Measurements from ENCODE around the gene TIGD3. TPM values are rescaled to one million over a fixed set of nuclear protein-coding genes. Genes with fewer than 3 reads are reported as not detected.

TIGD3 gene
- total and polyA plus RNA-seq, 2 of the 13 experiments (the other 11 are each of a cell fraction or from before 2014, with no cell fraction given): 0.49 to 4.9 TPM

DNA sequence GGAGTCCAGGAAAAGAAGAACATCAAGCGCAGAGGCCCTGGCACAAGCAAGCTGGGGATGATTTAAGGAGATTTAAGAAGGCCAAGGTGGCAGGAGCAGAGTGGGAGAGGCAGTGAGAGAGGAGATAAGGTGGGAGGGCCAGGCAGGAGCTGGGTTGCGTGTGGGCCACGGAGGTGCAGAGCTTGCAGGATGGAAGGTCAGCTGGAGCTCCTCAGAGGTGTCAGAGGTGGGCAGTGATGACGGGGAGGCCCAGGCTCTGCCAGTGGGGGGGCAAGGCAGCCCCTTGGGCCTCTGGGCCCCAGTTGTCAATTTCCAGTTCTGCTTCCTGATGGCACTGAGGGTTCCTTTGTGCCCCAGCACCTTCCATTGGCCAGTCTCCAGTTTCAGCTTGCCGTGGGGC is 38.3 kb downstream of the TIGD3 start:
- no peak for FAIRE-seq
- intact Hi-C loops (cut with micrococcal nuclease; ENCODE audit: unreplicated experiment) (no loop called here), in situ Hi-C loops (cut with HindIII; ENCODE audit: extremely low pct_ligation_motif_present, low pct_unique_long_range_greater_than_20kb) (no loop called here)
- H4K20me1 ChIP-seq (ENCODE audit: insufficient read depth, low read length): no peaks in the 10 kb centered on the region
- DNase-seq (ENCODE audit: low spot score): no peak
- peaks cover 9 to 16% of the 10 kb centered on the region in 2 experiments; a peak in 2 of 5 replicates for H3K36me3 ChIP-seq (replicated peaks in 1 of 2; ENCODE audit: control insufficient read depth in 1 of 2, insufficient read depth in 2 of 2, low read length in 2 of 2)
- H3K9ac ChIP-seq (ENCODE audit: insufficient read depth, low read depth, low read length): no peak overlapping the region
- ChIA-PET CTCF (ENCODE audit: low intra/inter-chr PET ratio, low total read pairs) (no interaction called here), POLR2A (interaction anchor here (1.8 to 16.8 kb wide), 2 partner anchors 22 to 28 kb away, joined by 4 to 433 read pairs; partner anchors contain the start of gene NEAT1)
- no peak overlapping the region for H2AFZ ChIP-seq (ENCODE audit: low read length)
- no peak overlapping the region for H3K4me3 ChIP-seq (replicated peaks in 1 of 3; ENCODE audit: insufficient read depth in 1 of 3, low read depth in 2 of 3, low read length in 3 of 3)
- H3K27me3 ChIP-seq (ENCODE audit: control insufficient read depth in 1 of 2, insufficient read depth in 2 of 2, low read length in 2 of 2): no peaks in the 10 kb centered on the region
- H3K4me2 ChIP-seq (ENCODE audit: low read depth, low read length): no peak overlapping the region
- peaks cover 14% of the 10 kb centered on the region for H3K4me1 ChIP-seq (ENCODE audit: insufficient read depth, low read length)
- 95% methylated on average over 4 of the region's 5 CpGs for WGBS (ENCODE audit: low lambda C conversion rate)
- no peaks in the 10 kb centered on the region for H3K9me3 ChIP-seq (ENCODE audit: low read length)
- no peak for ATAC-seq
- no TSS peak for BruUV-seq (replicated peaks)
- H3K79me2 ChIP-seq (ENCODE audit: insufficient read depth, low read length): no peaks in the 10 kb centered on the region
- no peak overlapping the region for H3K27ac ChIP-seq (ENCODE audit: extremely low read length, insufficient read depth, low read length)
- TF ChIP-seq ZSCAN31 (CRISPR knock-in tag; IDR thresholded peaks at IDR 0.05; ENCODE audit: low read depth): no peak
- TF ChIP-seq ZNF12 (CRISPR knock-in tag; IDR thresholded peaks at IDR 0.05): no peak
- TF ChIP-seq, protein P1, sequence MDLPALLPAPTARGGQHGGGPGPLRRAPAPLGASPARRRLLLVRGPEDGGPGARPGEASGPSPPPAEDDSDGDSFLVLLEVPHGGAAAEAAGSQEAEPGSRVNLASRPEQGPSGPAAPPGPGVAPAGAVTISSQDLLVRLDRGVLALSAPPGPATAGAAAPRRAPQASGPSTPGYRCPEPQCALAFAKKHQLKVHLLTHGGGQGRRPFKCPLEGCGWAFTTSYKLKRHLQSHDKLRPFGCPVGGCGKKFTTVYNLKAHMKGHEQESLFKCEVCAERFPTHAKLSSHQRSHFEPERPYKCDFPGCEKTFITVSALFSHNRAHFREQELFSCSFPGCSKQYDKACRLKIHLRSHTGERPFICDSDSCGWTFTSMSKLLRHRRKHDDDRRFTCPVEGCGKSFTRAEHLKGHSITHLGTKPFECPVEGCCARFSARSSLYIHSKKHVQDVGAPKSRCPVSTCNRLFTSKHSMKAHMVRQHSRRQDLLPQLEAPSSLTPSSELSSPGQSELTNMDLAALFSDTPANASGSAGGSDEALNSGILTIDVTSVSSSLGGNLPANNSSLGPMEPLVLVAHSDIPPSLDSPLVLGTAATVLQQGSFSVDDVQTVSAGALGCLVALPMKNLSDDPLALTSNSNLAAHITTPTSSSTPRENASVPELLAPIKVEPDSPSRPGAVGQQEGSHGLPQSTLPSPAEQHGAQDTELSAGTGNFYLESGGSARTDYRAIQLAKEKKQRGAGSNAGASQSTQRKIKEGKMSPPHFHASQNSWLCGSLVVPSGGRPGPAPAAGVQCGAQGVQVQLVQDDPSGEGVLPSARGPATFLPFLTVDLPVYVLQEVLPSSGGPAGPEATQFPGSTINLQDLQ (CRISPR knock-in tag; IDR thresholded peaks at IDR 0.05): no peak
- no peak for TF ChIP-seq ZNF230 (CRISPR knock-in tag; IDR thresholded peaks at IDR 0.05)
- TF ChIP-seq, protein P2, sequence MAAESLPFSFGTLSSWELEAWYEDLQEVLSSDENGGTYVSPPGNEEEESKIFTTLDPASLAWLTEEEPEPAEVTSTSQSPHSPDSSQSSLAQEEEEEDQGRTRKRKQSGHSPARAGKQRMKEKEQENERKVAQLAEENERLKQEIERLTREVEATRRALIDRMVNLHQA (CRISPR knock-in tag; IDR thresholded peaks at IDR 0.05): no peak
- TF ChIP-seq HNF4A (CRISPR knock-in tag; IDR thresholded peaks at IDR 0.05): no peak
- no peak for TF ChIP-seq ASH2L (IDR thresholded peaks at IDR 0.05; ENCODE audit: insufficient read length, low read depth, low read length)
- no peak for TF ChIP-seq PITX1 (CRISPR knock-in tag; IDR thresholded peaks at IDR 0.05)
- no peak for TF ChIP-seq ZNF563 (CRISPR knock-in tag; IDR thresholded peaks at IDR 0.05)
- TF ChIP-seq, protein P3, sequence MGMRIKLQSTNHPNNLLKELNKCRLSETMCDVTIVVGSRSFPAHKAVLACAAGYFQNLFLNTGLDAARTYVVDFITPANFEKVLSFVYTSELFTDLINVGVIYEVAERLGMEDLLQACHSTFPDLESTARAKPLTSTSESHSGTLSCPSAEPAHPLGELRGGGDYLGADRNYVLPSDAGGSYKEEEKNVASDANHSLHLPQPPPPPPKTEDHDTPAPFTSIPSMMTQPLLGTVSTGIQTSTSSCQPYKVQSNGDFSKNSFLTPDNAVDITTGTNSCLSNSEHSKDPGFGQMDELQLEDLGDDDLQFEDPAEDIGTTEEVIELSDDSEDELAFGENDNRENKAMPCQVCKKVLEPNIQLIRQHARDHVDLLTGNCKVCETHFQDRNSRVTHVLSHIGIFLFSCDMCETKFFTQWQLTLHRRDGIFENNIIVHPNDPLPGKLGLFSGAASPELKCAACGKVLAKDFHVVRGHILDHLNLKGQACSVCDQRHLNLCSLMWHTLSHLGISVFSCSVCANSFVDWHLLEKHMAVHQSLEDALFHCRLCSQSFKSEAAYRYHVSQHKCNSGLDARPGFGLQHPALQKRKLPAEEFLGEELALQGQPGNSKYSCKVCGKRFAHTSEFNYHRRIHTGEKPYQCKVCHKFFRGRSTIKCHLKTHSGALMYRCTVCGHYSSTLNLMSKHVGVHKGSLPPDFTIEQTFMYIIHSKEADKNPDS (CRISPR knock-in tag; IDR thresholded peaks at IDR 0.05): no peak
- TF ChIP-seq MTF2 (CRISPR knock-in tag; IDR thresholded peaks at IDR 0.05; ENCODE audit: borderline replicate concordance): no peak
- TF ChIP-seq, protein P4, sequence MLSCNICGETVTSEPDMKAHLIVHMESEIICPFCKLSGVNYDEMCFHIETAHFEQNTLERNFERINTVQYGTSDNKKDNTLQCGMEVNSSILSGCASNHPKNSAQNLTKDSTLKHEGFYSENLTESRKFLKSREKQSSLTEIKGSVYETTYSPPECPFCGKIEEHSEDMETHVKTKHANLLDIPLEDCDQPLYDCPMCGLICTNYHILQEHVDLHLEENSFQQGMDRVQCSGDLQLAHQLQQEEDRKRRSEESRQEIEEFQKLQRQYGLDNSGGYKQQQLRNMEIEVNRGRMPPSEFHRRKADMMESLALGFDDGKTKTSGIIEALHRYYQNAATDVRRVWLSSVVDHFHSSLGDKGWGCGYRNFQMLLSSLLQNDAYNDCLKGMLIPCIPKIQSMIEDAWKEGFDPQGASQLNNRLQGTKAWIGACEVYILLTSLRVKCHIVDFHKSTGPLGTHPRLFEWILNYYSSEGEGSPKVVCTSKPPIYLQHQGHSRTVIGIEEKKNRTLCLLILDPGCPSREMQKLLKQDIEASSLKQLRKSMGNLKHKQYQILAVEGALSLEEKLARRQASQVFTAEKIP (CRISPR knock-in tag; IDR thresholded peaks at IDR 0.05; ENCODE audit: borderline replicate concordance): no peak
- no peak for TF ChIP-seq ZNF260 (CRISPR knock-in tag; IDR thresholded peaks at IDR 0.05; ENCODE audit: borderline replicate concordance, low read depth)
- no peak for TF ChIP-seq ZNF747 (CRISPR knock-in tag; IDR thresholded peaks at IDR 0.05; ENCODE audit: borderline replicate concordance)
- TF ChIP-seq, protein P5, sequence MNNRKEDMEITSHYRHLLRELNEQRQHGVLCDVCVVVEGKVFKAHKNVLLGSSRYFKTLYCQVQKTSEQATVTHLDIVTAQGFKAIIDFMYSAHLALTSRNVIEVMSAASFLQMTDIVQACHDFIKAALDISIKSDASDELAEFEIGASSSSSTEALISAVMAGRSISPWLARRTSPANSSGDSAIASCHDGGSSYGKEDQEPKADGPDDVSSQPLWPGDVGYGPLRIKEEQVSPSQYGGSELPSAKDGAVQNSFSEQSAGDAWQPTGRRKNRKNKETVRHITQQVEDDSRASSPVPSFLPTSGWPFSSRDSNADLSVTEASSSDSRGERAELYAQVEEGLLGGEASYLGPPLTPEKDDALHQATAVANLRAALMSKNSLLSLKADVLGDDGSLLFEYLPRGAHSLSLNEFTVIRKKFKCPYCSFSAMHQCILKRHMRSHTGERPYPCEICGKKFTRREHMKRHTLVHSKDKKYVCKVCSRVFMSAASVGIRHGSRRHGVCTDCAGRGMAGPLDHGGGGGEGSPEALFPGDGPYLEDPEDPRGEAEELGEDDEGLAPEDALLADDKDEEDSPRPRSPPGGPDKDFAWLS (CRISPR knock-in tag; IDR thresholded peaks at IDR 0.05; ENCODE audit: borderline replicate concordance): no peak
- no peak for TF ChIP-seq RAD51 (IDR thresholded peaks at IDR 0.05; ENCODE audit: borderline replicate concordance)
- TF ChIP-seq NR1H2 (CRISPR knock-in tag; IDR thresholded peaks at IDR 0.05; ENCODE audit: borderline replicate concordance, low read depth): no peak
